ENCODE measurements around the gene OLFM2.

OLFM2 gene

DNA sequence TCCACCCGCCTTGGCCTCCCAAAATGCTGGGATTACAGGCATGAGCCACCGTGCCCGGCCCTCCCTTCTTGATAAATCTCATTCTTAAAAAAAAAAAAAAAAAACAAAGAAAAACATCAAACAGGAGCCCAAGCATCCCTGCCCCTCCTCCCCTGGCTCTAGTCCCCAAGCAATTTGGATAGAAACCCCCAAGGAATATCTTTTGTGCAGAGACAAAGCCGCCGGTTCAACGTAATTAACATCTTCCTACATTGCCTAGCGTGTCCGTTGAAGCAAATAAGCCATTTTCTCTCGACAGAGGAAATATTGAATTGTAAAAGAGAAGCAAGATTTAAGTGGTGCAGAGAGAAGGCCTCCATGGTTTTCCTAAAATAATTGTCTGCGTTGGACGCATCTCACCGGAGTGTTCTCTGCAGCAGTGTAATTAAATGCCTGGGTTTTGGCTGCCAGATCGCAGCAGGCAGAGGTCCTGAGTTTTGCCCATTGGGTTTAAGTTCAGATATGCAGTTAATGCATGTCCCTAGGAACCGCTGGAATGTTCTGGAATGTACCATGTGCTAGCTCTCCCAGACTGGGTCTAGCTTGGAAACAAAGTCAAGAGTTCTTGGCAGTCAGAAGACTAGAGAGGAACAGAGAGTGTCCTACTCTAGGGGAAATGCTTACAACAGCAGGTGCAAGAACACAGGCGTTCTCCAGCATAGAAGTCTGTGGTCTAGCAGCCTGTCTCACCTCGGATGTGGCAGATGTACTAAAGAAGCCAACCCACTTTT is 70.4 kb downstream of the OLFM2 start:
- no peak overlapping the region for H3K4me3 ChIP-seq (ENCODE audit: control insufficient read depth, low read depth, low read length)
- DNase-seq (ENCODE audit: low read depth), result no peak
- TF ChIP-seq, protein P1, sequence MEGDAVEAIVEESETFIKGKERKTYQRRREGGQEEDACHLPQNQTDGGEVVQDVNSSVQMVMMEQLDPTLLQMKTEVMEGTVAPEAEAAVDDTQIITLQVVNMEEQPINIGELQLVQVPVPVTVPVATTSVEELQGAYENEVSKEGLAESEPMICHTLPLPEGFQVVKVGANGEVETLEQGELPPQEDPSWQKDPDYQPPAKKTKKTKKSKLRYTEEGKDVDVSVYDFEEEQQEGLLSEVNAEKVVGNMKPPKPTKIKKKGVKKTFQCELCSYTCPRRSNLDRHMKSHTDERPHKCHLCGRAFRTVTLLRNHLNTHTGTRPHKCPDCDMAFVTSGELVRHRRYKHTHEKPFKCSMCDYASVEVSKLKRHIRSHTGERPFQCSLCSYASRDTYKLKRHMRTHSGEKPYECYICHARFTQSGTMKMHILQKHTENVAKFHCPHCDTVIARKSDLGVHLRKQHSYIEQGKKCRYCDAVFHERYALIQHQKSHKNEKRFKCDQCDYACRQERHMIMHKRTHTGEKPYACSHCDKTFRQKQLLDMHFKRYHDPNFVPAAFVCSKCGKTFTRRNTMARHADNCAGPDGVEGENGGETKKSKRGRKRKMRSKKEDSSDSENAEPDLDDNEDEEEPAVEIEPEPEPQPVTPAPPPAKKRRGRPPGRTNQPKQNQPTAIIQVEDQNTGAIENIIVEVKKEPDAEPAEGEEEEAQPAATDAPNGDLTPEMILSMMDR (conservative IDR thresholded peaks at IDR 0.05; ENCODE audit: control insufficient read depth, insufficient read depth, low read depth, low read length), result no peak

DNA sequence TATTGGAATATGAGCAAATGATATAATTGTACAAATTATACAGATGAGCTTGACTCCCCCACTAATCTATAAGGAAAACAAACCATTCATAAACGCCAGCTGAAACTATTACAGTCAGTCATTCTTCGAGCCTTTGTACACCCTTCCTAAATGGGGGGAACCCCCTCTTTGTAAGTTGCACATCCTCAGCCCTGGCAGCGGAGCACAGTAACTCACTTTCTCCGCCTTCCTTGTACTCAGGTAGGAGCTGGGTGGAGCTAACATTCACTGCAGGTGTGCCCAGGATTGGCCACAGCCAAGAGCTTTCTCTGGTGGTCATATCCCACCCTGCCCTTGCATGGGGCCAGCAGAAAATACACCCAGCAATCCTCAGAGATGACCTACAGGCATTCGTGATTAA is 72.6 kb downstream of the OLFM2 start:
- H3K4me3 ChIP-seq (ENCODE audit: control insufficient read depth, low read depth, low read length), result no peak overlapping the region
- TF ChIP-seq, protein P1 (conservative IDR thresholded peaks at IDR 0.05; ENCODE audit: control insufficient read depth, insufficient read depth, low read depth, low read length), result no peak
- DNase-seq (ENCODE audit: low read depth), result no peak

DNA sequence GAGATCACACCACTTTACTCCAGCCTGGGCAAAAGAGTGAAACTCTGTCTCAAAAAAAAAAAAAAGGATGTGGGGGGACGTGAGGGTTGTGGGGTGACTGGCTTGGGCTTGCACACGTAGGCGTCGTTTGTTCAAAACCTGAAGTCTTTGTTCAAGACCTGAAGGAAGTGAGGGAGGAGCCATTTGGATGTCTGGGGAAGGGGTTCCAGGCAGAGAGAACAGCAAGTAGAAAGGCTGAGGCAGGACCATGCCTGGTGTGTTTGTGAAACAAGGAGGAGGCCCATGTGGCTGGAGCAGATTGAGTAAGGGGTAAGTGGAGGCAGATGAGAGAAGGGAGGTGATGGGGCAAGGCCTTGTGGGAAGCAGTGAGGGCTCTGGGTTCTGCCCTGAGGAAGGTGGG is 73.4 kb downstream of the OLFM2 start:
- no peak overlapping the region for H3K4me3 ChIP-seq (ENCODE audit: control insufficient read depth, low read depth, low read length)
- DNase-seq (ENCODE audit: low read depth), result no peak
- TF ChIP-seq, protein P1 (conservative IDR thresholded peaks at IDR 0.05; ENCODE audit: control insufficient read depth, insufficient read depth, low read depth, low read length), result no peak

DNA sequence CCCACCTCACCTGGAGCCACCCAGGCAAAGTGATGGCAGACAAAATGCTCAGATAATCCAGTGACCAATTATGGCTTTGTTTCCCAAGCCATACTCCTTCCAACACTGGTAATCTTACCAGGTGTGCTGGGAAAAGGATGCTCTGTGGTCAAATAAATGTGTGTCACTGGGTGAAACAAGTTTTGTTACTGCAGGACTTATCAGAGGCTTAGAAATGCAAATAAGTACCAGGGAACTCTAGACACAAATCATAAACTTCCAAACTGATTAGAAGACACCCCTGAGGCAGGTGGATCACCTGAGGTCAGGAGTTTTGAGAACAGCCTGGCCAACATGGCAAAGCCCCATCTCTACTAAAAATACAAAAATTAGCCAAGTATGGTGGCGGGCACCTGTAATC is 74.8 kb downstream of the OLFM2 start:
- TF ChIP-seq, protein P1 (conservative IDR thresholded peaks at IDR 0.05; ENCODE audit: control insufficient read depth, insufficient read depth, low read depth, low read length), result no peak
- no peak for DNase-seq (ENCODE audit: low read depth)
- no peak overlapping the region for H3K4me3 ChIP-seq (ENCODE audit: control insufficient read depth, low read depth, low read length)

DNA sequence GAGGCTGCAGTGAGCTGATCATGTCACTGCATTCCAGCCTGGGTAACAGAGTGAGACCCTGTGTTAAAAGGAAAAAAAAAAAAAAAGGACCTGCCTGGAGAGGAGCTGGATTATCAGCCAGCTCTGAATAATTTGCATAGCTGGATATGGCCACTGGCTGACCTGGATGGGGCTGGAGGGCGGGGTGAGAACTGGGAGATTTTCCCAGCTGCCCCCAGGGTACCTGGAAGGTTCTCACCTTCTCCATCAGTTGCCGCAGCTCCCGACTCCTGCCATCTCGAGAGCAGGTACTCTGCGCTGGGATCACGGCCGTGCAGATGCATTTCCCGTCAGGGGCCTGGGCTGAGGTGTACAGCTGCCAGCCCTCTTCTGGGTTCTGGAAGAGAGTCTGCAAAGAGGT is 75.9 kb downstream of the OLFM2 start:
- no peak overlapping the region for H3K4me3 ChIP-seq (ENCODE audit: control insufficient read depth, low read depth, low read length)
- DNase-seq (ENCODE audit: low read depth), result no peak
- TF ChIP-seq, protein P1 (conservative IDR thresholded peaks at IDR 0.05; ENCODE audit: control insufficient read depth, insufficient read depth, low read depth, low read length), result no peak

DNA sequence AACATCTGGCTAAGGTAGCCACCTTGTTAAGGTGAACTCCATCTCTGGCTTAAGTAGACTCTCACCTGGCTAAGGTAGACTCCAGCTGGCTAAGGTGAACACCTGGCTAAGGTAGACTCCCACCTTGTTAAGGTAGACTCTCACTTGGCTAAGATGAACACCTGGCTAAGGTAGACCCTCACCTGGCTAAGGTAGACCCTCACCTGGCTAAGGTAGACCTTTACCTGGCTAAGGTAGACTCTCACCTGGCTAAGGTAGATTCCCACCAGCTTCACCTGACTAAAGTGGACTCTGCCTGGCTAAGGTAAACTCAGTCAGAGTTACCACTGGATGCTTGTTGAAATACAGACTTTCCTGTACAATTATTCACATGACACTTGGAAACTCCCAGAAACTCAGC is 77.5 kb downstream of the OLFM2 start:
- no peak overlapping the region for H3K4me3 ChIP-seq (ENCODE audit: control insufficient read depth, low read depth, low read length)
- DNase-seq (ENCODE audit: low read depth), result no peak
- TF ChIP-seq, protein P1 (conservative IDR thresholded peaks at IDR 0.05; ENCODE audit: control insufficient read depth, insufficient read depth, low read depth, low read length), result no peak

All from fibroblast of mammary gland (primary cell).